Measurements from ENCODE around the gene SRRM2. TPM values are rescaled to one million over a fixed set of nuclear protein-coding genes. Genes with fewer than 3 reads are reported as not detected.

The SRRM2 gene
- total and polyA plus RNA-seq, 4 donors = 316 to 589 (median 447) TPM

DNA sequence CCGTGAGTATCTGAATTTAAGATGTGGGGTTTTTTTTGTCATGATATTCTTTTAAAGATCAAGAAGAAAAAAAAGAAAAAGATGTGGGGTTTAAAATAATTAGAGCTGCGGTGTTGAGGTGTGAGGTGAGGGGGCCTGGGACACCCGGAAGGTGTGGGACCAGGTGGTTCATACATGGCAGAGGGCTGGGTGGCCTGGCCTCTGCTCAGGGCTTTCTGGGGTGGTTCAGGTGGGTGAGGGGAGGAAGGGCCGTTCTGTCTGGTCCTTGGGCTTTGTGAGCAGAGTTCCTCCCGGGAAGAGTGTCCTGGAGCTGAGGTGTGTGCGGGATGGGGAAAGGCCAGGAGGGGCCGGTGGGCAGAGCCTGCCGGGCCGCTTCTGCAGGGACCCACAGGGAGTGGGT, 37.4 kb upstream of the SRRM2 start:
- Histone ChIP-seq H3K4me3 (no peak overlapping the region), H3K9ac (ENCODE audit: insufficient read depth in 1 of 2, low read length in 2 of 2) (no peak overlapping the region)
- no peak for ATAC-seq (ENCODE audit: insufficient read depth, low FRiP score)

DNA sequence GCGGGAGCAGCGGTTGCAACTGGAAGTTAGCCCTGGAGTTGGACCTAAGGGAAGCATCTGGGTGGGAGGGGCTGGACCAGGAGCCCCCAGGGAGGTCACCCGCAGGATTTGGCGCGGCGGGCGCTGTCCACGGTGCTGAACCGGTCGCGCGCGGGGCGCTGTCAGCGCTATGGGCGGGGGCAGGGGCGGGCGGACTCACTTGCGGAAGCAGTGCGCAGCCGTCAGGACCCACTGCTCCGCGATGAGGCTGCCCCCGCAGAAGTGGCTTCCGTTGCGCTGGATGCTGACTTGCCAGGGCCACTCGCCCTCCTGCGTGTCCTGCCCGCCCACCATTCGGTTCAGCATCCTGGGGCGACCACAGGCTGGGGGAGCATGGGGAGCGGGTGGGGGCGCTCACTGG, 36.9 kb upstream of the SRRM2 start:
- TF ChIP-seq, protein P1, sequence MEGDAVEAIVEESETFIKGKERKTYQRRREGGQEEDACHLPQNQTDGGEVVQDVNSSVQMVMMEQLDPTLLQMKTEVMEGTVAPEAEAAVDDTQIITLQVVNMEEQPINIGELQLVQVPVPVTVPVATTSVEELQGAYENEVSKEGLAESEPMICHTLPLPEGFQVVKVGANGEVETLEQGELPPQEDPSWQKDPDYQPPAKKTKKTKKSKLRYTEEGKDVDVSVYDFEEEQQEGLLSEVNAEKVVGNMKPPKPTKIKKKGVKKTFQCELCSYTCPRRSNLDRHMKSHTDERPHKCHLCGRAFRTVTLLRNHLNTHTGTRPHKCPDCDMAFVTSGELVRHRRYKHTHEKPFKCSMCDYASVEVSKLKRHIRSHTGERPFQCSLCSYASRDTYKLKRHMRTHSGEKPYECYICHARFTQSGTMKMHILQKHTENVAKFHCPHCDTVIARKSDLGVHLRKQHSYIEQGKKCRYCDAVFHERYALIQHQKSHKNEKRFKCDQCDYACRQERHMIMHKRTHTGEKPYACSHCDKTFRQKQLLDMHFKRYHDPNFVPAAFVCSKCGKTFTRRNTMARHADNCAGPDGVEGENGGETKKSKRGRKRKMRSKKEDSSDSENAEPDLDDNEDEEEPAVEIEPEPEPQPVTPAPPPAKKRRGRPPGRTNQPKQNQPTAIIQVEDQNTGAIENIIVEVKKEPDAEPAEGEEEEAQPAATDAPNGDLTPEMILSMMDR (IDR thresholded peaks at IDR 0.05; ENCODE audit: control extremely low read depth, extremely low read depth) = no peak
- ATAC-seq (ENCODE audit: insufficient read depth, low FRiP score) (peak; percentile 63), DNase-seq (peak; percentile 53 to 80 (median 71))
- Histone ChIP-seq H3K27ac (ENCODE audit: low read depth in 1 of 2, low read length in 1 of 2) (no peak overlapping the region), H3K9me3 (ENCODE audit: control insufficient read depth in 4 of 4, insufficient read depth in 3 of 4, low read length in 3 of 4) (no peaks in the 10 kb centered on the region), H3K36me3 (ENCODE audit: control insufficient read depth in 4 of 4, insufficient read depth in 4 of 4, low read length in 4 of 4) (peaks cover 0 to 2% (median 0%) of the 10 kb centered on the region in 4 donors), H3K4me3 (no peak overlapping the region), H3K4me1 (ENCODE audit: control insufficient read depth in 5 of 5, insufficient read depth in 5 of 5, low read length in 5 of 5) (peaks cover 0 to 11% (median 3%) of the 10 kb centered on the region in 5 donors), H3K9ac (ENCODE audit: insufficient read depth in 1 of 2, low read length in 2 of 2) (no peak overlapping the region), H3K27me3 (ENCODE audit: control insufficient read depth in 3 of 3, insufficient read depth in 3 of 3, low read length in 2 of 3) (no peaks in the 10 kb centered on the region)
- WGBS, 2 donors = 5 to 6% methylated on average over 22 to 33 of the region's 33 CpGs

More for the DNA sequence above, 37.4 kb upstream of the SRRM2 start:
- H3K27me3 ChIP-seq (ENCODE audit: control insufficient read depth in 3 of 3, insufficient read depth in 3 of 3, low read length in 2 of 3) = no peaks in the 10 kb centered on the region
- WGBS, 2 donors = 28 to 44% methylated on average over 9 of the region's 9 CpGs
- peaks cover 0 to 4% (median under 1%) of the 10 kb centered on the region in 4 donors for H3K36me3 ChIP-seq (ENCODE audit: control insufficient read depth in 4 of 4, insufficient read depth in 4 of 4, low read length in 4 of 4)
- no peak overlapping the region for H3K27ac ChIP-seq (ENCODE audit: low read depth in 1 of 2, low read length in 1 of 2)
- H3K4me1 ChIP-seq (ENCODE audit: control insufficient read depth in 5 of 5, insufficient read depth in 5 of 5, low read length in 5 of 5) = peaks cover 0 to 11% (median 3%) of the 10 kb centered on the region in 5 donors
- H3K9me3 ChIP-seq (ENCODE audit: control insufficient read depth in 4 of 4, insufficient read depth in 3 of 4, low read length in 3 of 4) = no peaks in the 10 kb centered on the region
- TF ChIP-seq, protein P1 (IDR thresholded peaks at IDR 0.05; ENCODE audit: control extremely low read depth, extremely low read depth) = no peak
- DNase-seq = no peak

DNA sequence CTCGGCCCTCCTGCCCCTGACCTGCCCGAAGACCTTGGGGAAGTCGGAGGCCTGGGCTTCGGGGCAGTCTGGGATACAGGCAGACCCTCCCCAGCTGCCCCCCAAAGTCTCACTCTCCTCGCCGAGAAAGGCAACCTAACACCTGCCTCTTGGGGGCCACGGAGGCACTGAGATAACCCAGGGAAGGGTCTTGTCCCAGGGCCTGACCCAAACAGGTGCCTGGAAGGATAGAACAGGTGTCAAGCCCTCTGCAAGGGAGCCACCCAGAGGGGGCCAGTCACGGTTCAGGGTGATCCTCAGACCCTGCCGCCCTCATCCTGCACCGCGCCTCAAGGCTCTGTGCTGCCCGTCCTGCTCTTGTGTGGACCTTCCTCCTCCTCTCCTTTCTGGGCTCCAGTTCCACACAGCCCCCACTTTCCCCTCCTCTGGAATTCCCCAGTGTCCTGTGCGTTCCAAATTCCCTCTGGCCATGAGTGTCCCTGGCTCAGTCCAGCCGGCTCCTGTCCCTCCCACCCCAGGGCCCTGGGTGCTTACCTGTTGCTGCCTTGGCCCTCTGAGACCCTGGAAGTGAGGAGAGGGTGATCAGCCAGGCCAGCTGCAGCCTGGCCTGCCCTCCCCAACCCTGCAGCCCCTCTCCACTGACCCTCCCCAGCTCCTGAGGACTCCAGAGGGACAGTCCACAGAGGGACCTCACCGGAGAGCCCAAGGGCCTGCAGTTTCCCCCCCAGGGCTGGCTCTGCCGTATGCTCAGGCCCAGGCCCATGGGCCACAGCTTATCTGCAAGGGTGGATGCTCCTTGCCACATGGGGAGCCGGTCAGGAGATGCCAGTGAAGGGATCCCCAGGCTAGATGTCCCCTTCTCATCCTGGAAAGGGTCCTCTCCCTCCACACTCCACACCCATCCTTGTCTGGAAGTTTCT, 36.2 kb upstream of the SRRM2 start:
- WGBS, 2 donors = 66 to 77% methylated on average over 16 to 17 of the region's 17 CpGs
- Histone ChIP-seq H3K27ac (ENCODE audit: low read depth in 1 of 2, low read length in 1 of 2) (no peak overlapping the region), H3K27me3 (ENCODE audit: control insufficient read depth in 3 of 3, insufficient read depth in 3 of 3, low read length in 2 of 3) (no peaks in the 10 kb centered on the region), H3K9me3 (ENCODE audit: control insufficient read depth in 4 of 4, insufficient read depth in 3 of 4, low read length in 3 of 4) (no peaks in the 10 kb centered on the region), H3K36me3 (ENCODE audit: control insufficient read depth in 4 of 4, insufficient read depth in 4 of 4, low read length in 4 of 4) (no peaks in the 10 kb centered on the region), H3K9ac (ENCODE audit: insufficient read depth in 1 of 2, low read length in 2 of 2) (no peak overlapping the region), H3K4me1 (ENCODE audit: control insufficient read depth in 5 of 5, insufficient read depth in 5 of 5, low read length in 5 of 5) (peaks cover 0 to 11% (median 3%) of the 10 kb centered on the region in 5 donors), H3K4me3 (no peak overlapping the region)
- ATAC-seq (ENCODE audit: insufficient read depth, low FRiP score) = no peak
- TF ChIP-seq, protein P1 (IDR thresholded peaks at IDR 0.05; ENCODE audit: control extremely low read depth, extremely low read depth) = no peak
- DNase-seq = no peak
